ENCODE measurements around the gene SNCG.
"Not testable (repeated sequence)": the region's sequence is repeated elsewhere in the genome, so short reads cannot be mapped to it uniquely, and the experiment has no call there.

The SNCG gene

DNA sequence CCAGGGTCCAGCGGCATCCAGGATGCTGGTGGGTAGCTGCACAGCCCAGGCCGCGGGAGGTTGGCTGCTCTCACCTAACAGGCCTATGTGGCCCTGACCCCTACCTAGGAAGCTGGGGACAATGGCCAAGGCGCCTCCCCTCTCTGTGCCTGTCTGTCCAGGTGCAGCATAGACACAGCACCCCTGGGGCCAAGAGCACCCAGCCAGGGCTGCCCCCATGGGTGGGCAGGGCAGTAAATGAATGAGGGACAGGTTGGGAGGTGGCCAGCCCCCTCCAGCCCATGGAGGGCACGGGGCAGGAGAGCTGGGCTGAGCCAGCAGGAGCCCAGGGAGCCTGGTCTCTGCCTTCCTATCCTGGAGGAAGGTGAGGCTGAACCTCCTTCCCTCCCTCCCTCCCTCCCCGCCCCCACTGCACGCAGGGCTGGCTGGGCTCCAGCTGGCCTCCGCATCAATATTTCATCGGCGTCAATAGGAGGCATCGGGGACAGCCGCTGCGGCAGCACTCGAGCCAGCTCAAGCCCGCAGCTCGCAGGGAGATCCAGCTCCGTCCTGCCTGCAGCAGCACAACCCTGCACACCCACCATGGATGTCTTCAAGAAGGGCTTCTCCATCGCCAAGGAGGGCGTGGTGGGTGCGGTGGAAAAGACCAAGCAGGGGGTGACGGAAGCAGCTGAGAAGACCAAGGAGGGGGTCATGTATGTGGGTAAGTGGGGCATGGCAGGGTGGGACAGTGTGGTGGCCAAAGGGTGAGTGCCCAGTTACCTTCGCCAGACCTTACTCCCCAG is at the start of gene SNCG:
Gene SNCG, plus strand, starts transcription at position 484 of the 785 bp plus-strand sequence. Its CDS starts 99 bp downstream, at position 583.
- DNase-seq (ENCODE audit: low spot score), result peak; percentile 30

DNA sequence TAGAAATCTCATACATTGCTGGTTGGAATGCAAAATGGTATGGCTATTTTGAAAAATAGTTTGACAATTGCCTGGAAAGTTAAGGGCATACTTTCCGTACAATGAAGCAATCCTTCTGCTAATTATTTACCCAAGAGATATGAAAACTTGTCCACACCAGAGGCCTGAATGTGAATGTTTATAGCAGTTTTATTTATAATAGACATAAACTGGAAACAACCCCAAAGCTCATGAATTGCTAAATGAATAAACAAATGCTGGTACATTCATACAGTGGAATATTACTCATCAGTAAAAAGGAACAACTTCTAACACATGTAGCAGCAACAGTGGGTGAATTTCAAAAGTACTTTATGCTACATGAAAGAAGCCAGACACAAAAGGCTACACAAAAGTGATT is 43.7 kb upstream of the SNCG start:
- no peak for DNase-seq (ENCODE audit: low spot score)

DNA sequence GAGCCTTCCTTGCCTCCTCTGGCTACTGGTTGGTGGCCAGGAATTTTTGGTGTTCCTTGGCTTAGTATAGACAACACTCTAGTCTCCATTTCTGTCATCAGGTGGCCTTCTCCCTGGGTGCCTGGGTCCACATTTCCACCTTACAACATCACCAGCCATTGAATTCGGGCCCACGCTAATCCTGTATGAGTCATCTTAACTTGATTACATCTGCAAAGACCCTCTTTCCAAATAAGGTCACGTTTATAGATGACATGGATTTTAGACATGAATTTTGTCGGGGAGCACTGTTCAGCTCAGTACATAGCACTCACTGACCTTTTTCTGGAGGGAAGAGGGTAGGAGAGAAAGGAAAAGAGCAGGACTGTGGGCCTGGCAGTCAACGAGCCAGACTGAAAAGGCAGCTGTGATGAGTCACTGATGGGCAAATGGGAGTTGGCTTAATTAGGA is 40.4 kb upstream of the SNCG start:
- peak; percentile 45 for DNase-seq (ENCODE audit: low spot score)

DNA sequence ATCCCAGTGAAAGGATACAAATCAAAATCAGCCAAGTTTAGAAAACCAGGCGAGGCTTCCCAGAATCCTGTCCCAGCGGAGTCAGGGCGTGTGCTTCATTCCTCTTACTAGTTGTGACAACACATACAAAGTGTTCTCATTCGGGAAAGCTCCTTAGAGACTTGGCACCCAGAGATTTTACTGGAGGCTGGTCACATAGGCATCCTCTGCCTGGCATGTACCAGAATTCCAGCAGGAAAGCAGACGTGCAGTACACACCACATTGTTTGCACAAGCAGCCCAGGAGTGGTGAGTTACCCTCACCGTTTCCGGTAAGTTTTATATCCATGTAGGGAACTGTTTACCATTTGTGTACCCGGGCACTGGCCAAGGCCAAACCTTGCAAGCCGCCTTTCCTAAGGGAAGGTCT is 35.8 kb upstream of the SNCG start:
- no peak for DNase-seq (ENCODE audit: low spot score)

DNA sequence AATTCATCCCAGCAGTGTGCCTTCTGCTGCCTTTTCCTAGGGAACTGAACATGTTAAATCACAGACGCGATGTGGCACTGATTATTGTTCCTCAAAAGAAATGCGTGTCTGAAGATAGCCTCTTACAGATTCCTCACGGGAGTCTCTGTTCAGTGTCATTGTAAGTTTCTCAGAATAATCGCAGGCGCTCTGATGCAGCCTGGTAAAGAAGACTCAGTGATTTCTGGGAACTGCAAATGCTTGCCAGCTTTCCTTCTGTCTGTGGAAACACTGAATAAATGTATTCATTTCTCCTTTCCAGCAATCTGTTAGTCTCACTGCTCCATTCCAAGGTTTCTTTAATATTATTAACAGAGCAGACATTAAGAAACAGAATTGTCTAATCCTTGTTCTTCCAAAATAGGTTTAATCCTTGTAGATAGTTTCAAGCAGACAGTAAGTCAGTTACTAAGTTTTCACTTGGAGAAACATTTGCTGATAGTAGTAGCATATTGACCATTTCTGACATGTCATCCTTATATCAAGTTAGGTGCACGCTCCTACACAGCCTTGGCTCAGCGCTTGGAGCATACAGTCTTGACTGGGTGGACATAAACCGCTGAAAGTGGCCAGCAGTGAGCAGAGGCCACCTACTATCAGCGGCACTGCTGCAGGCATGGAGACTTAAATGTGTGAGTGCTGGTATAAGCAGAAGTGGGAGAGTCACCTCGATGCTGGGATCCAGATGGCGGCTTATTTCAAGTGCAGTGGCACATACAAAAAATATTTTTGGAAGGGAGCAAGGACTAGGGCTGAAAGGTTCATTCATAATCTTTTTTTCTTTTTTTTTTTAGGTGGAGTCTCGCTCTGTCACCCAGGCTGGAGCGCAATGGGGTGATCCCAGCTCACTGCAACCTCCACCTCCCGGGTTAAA is 28.7 kb upstream of the SNCG start:
- DNase-seq (ENCODE audit: low spot score), result no peak

DNA sequence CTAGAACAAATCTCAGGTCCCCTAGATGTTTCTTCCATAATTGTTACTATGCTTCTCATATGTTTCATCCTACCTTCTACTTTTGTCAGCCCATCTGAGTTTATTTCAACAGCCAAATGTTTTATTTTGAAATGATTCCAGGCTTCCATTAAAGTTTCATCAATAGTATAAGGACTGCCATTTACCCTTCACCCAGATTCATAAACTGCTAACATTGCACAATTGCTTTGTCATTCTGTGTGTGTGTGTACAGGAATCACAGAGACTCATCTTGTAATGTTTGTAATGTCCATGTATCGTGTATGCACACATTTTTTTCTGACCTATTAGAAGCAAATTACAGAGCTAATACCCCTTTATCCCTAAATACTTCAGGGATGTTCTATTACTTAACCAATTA is 26.5 kb upstream of the SNCG start:
- no peak for DNase-seq (ENCODE audit: low spot score)

DNA sequence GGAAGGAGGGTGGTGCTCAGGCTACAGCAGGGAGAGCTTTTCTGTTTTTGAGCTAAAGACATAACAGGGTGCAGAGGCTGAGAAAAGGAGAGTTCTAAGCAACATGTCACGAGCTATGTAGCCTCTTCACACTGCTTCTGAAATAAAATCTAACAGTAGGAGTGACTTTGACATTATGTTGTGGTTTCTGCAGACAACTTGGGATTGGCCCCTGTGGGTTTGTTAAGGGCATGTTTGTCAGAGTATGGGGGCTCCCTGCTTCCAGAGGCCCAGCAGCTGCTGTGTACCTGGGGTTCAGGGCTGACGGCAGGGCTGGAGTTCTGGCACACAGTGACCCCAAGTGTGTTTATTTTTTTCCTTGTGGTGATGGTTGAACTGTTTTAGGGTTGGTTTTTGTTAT is 25.7 kb upstream of the SNCG start:
- DNase-seq (ENCODE audit: low spot score), result no peak

DNA sequence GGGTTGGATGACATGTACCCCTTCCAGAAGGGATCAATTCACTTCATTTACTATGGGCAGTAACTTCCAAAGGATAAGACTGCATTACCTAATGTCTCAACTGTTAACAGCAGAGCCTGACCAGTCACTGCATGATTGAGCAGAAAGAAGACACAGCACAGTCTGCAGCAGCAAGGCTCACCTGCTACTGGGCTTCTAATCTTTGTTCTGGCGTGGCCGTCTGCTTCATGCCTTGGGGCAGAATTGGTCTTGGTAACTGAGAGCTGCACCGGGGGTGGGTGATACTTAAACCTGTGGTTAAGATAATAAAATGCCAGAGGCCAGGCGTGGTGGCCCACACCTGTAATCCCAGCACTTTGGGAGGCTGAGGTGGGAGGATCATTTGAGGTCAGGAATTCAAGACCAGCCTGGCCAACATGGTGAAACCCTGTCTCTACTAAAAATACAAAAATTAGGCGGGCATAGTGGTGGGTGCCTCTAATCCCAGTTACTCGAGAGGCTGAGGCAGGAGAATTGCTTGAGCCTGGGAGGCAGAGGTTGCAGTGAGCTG is 24.2 kb upstream of the SNCG start:
- DNase-seq (ENCODE audit: low spot score), result not testable (repeated sequence)

DNA sequence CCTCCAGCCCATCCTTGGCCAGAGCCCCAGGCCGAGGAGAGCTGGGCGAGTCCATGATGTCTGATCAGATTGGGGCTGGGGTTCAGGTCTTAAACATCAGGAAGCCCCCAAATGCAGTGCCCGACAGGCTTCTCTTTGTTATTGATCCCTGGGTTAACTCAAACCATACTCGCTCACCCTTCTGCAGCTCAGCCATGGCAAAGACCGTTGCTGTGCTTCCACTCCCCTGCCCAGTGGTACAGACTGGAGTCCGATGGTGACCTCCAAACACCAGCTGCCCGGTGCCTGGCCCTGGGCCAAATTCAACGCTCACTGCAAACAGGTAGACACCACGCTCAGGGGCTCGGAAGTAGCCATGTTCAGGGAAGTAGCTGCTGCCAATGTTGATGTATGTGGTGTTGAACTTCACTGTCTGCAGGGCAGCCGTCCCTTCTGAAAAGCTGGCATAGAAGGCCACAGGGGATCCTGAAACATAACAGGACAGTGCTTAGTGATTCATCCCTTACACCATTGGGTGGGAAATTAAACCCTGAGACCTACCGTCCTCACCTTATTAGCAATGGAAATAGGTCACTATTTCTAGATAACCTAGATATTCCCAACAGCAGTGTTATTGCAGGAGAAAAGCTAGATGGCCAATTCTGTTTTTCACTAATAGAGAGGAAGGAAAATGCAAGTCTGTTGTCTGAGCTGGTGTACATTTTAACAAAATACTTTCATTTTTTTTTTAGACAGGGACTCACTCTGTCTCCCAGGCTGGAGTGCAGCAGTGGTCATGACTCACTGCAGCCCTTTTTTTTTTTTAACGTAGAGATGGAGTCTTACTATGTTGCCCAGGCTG is 21.5 kb upstream of the SNCG start:
- DNase-seq (ENCODE audit: low spot score), result peak; percentile 36

DNA sequence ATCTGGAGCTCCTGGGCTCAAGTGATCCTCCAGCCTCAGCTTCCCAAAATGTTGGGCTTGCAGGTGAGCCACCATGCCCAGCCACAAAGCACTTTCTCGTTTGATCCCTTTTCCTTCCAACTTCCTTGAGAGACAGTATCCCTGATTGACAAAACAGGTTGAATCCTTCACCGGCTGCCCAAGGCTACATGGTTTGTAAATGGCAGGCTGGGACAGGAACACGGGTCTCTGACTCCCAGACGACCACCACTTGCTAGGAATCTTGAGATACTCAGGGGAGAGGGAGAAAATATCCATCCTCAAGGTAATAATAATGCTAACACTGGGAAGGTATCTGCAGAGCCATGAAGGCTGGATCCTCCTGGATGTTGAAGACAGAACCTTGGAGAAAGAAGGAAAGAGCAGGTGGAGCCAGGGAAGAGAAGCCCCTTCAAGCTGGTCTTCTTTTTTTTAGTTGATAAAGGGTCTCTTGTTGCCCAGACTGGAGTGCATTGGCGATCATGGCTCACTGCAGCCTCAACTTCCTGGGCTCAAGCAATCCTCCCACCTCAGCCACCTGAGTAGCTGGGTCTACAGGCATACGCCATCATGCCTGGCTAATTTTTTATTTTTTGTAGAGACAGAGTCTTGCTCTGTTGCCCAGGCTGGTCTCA is 20.8 kb upstream of the SNCG start:
- no peak for DNase-seq (ENCODE audit: low spot score)

DNA sequence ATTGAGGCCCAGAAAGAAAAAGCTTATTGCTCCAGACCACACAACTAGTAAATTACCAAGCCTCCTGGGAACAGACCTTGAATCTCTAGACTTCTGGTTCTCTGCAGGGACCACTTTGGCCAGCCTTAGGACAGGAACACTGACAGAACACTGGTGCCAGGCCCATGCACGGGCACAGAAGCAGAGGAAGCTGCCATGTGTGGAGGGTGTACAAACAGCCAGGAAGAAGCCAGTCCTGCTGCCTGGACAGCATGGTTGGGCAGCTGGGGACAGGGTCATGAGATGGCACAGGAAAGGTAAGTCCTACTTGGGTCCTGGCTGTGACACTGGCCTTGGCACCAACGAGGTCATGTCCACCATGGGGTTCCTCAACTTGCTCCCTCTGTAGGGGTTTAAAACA is 20.1 kb upstream of the SNCG start:
- no peak for DNase-seq (ENCODE audit: low spot score)

DNA sequence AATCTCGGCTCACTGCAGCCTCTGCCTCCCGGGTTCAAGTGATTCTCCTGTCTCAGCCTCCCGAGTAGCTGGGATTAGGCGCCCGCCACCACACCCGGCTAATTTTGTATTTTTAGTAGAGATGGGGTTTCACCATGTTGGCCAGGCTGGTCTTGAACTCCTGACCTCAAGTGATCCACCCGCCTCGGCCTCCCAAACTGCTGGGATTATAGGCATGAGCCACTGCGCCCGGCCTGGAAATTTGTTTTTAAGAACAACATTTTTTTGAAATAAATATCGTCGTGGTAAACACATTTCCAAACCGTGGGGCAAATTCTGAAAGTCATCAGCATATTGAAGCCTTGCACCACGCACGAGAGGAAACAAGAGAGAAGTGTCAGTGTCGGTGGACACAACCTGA is 18.3 kb upstream of the SNCG start:
- DNase-seq (ENCODE audit: low spot score), result not testable (repeated sequence)

DNA sequence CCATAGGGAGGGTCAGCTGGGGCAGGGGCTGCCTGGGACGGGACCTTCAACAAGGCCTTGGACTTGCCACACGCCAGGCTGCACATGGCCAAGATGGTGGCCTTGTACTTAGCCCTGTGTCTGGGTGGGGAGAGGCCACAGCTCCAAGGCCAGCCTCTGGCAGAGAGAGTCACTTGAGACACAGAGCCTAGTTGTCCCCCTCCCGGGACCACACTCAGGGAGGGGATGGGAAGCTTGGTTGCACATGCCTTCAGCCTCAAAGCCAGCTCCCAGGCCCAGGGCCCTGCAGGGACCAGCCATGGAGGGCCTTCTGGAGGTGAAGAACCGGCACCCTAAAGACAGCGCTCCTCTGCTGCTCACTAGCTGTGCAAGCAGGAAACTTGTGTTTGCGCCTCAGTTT is 17.7 kb upstream of the SNCG start:
- no peak for DNase-seq (ENCODE audit: low spot score)

DNA sequence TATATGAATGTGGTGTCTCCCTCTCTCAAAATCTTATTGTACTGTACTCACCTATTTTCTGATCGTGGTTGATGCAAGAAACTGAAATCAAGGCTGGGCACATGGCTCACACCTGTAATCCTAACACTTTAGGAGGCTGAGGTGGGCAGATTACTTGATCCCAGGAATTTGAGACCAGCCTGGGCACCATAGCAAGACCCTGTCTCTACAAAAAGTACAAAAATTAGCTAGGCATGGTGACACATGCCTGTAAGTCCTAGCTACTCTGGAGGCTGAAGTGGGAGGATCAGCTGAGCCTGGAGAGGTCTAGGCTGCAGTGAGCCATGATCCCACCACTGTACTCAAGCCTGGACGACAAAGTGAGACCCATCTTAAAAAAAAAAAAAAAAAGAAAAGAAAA is 17.0 kb upstream of the SNCG start:
- DNase-seq (ENCODE audit: low spot score), result no peak

DNA sequence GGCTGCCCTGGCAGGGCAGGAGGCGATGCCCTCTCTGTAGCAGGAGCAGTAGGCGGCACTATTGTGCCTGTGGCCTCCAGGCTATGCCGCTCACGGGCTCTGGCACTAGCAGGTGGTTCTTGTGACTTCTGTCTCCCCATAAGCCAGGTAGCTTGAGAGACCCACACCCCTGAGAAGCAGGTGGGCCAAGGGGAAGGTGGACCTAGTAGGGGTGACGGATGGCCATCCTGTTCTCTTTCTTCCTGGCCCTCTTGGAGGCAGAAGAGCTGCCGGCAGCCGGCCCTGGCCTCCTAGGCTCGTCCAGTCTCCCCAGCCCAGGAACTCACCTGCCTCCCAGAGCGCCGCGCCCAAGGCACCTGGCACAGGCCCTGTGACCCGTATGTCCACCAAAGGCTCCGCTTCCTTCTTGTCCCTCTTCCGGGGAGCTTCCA is 16.4 kb upstream of the SNCG start:
- no peak for DNase-seq (ENCODE audit: low spot score)

DNA sequence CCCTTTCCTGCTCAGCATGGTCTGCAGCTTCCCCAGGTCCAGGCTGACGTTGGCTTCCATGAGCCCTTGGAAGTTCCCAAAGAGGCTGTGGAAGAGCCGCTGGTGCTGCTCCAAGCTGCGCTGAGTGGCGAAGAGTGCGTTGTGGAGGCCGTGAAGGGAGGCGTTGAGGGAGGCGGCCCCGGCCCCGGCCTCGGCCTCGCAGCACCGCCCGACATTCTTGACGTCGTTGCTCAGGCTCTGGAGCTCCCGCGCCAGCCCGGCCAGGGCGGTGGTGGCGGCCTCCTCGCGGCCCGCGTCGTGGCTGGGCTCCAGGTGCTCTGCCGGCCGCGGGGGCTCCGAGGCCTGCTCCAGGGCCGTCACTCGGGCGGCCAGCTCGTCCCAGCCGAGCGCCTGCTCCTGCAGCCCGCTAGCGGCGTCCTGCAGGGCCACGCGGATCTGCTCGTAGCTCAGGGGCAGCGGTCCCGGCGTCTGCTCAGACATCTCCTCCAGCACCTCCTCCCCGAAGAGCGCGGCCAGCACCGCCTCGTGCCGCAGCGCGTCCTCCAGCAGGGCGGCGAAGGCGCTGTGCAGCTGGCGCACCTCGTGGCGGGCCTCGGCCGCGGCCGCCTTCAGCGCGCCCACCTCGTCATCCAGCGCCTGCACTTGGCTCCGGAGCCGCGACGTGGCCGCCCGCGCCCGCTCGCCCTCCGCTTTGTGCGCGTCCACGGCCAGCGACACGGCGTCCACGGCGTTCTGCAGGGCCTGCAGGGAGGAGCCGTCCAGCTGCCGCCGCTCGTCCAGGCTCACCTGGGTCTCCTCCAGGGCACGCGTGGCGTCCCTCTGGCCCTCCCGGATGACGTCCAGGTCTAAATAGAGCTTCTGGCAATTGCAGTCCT is 15.7 kb upstream of the SNCG start:
- DNase-seq (ENCODE audit: low spot score), result no peak

DNA sequence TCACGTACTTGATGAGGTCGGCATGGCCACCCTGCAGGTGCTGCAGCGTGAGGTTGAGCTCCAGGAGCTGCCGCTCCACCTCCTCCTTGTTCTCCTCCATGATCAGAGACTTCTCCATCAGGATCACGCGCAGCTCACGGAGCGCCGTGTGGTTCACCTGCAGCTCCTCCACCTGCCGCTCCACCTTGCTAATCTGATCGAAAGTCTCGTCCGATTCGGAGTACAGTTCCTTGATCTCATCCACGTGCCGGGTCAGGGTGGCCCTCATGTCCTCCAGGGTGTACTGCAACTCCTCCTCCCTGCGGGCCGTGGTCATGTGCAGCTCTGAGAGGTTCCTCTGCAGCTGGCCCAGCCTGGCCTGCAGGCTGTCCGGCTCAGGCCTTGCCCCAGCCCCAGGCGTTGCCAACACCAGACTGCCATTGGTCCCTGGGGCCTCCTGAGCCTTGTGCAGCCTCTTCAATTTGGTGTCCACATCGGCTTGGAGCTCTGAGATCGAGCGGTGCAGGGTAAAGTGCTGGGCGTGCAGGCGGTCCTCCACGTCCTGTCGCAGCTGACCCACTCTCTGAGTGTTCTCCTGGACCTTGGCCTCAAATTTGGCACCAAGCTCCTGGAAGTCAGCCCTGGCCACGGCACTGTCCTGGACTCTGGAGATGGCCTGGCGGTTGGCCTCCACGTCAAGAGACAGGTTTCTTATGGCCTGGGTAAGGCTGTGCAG is 14.9 kb upstream of the SNCG start:
- no peak for DNase-seq (ENCODE audit: low spot score)

DNA sequence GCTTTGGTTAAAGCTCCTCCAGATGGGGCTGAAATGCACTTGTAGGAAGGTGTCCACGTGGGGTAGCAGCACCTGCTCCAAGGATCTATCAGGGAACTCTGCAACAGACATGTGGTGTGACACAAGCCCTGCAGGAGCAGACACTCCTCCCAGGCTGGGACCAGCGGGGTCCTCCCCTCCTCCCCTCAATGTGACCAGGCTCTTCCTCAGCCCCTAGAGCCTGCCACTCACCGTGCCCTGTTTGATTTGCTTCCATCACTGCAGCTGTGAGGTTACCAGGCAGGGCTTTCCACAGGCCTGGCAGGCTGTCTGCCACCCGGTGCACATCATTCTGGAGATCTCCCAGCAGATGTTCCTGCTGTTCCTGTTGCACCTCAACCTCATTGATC is 14.4 kb upstream of the SNCG start:
- no peak for DNase-seq (ENCODE audit: low spot score)

DNA sequence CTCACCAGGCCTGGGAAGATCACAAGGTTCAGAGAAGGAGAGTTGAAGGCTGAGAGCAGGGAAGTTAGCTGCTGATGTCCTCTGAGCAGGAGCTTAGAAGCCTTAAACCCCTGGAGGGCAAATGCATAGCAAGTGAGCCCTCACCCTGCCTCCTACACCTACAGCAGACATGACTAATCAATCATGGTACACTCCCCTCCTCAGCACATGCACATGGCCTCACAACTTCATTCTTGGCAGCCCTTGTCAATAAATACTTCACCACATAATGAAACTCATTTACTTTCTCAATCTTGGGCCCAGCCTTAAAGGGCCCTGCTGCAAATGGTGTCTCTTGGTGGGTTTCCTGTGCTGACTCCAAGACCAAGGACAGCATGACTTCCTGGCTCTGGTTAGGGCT is 13.9 kb upstream of the SNCG start:
- no peak for DNase-seq (ENCODE audit: low spot score)

DNA sequence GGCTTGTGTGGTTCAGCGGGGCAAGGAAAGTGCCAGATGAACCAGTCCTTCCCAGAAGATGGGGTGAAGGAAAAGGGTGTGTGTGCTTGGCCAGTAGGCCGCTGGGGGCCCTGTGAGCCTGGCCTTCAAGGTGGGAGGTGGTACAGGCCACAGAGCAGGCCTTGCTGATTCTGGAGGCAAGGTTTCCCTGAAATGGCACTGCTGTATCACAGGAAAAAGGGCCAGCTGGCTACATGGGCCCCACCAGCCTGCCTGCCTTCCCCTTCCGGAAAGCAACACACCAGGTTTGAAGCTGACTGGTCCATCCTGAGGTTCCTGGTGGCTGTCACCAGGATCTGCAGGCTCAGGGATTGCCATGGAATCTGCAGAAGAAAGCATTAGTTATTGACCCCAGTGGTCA is 13.5 kb upstream of the SNCG start:
- DNase-seq (ENCODE audit: low spot score), result peak; percentile 2

Measured in AG20443 (cell line).